ENCODE results near the gene RFX2.

Gene RFX2

GRCh38 chr19:6065685-6066374 is 44.5 kb downstream of the RFX2 start:
- no peaks in the 10 kb centered on the region for H3K9me3 ChIP-seq (ENCODE audit: insufficient read depth, low read depth, low read length)
- TF ChIP-seq, protein P1, sequence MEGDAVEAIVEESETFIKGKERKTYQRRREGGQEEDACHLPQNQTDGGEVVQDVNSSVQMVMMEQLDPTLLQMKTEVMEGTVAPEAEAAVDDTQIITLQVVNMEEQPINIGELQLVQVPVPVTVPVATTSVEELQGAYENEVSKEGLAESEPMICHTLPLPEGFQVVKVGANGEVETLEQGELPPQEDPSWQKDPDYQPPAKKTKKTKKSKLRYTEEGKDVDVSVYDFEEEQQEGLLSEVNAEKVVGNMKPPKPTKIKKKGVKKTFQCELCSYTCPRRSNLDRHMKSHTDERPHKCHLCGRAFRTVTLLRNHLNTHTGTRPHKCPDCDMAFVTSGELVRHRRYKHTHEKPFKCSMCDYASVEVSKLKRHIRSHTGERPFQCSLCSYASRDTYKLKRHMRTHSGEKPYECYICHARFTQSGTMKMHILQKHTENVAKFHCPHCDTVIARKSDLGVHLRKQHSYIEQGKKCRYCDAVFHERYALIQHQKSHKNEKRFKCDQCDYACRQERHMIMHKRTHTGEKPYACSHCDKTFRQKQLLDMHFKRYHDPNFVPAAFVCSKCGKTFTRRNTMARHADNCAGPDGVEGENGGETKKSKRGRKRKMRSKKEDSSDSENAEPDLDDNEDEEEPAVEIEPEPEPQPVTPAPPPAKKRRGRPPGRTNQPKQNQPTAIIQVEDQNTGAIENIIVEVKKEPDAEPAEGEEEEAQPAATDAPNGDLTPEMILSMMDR (conservative IDR thresholded peaks at IDR 0.05; ENCODE audit: low read length): no peak
- no peak for TF ChIP-seq EZH2phosphoT487 (IDR thresholded peaks at IDR 0.05; ENCODE audit: borderline replicate concordance)
- no peak overlapping the region for H2AFZ ChIP-seq (ENCODE audit: low read length)
- no peaks in the 10 kb centered on the region for H3K79me2 ChIP-seq (ENCODE audit: insufficient read depth, low read length)
- H3K9me2 ChIP-seq (replicated peaks; ENCODE audit: low read depth, low read length): no peaks in the 10 kb centered on the region
- no peaks in the 10 kb centered on the region for H3K36me3 ChIP-seq (ENCODE audit: insufficient read depth, low read length)
- H3K27me3 ChIP-seq (ENCODE audit: insufficient read depth, low read length, poor library complexity, severe bottlenecking): no peaks in the 10 kb centered on the region
- H3K4me3 ChIP-seq (ENCODE audit: low read length, poor library complexity, severe bottlenecking): no peak overlapping the region
- peak overlapping the region; percentile 44 for H3K9ac ChIP-seq (ENCODE audit: low read depth, low read length, poor library complexity, severe bottlenecking)
- H3F3A ChIP-seq (ENCODE audit: low read depth): 0 out of 2 replicates have a peak, but pooled peaks cover 2% of the 10 kb centered on the region
- no peaks in the 10 kb centered on the region for H3K4me1 ChIP-seq (ENCODE audit: insufficient read depth, low read length, poor library complexity, severe bottlenecking)
- peak overlapping the region; percentile 35 for H3K4me2 ChIP-seq (ENCODE audit: low read depth, low read length, poor library complexity, severe bottlenecking)
- H4K20me1 ChIP-seq (ENCODE audit: insufficient read depth, low read length, poor library complexity, severe bottlenecking): no peaks in the 10 kb centered on the region

DNA sequence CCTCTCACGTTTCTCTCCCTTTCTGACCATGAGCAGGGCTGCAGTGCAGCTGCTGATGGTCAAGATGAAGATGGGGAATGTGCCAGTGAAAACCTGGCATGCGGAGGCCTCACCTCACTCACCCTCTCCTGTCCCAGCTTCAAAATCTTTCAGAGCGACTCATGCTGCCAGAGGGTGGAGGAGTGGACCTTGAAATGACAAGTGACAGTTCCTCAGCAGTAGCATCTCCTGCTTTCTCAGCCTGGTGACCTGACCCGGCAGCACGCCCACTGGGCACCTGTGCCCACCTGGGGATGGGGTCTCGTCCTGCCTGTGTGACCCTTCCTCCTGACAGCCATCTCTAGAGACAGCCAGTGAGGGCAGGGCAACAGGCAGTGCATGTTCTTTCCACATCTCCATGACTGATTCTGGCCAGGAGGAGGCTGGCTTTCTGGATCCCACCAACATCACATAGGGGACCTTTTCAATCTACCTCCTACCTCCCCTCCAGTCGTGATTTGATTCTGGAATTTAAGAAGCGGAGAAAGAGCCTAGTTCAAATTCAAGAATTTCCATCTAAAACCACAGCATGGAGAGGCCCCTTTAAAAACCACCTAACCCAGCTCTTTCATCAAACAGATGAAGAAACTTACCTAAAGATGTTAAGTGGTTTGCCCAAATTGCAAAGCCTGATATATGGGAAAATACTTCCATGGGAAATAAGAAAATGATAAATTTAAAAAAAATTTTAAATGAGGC is 45.8 kb downstream of the RFX2 start:
- Histone ChIP-seq H3K9me3 (ENCODE audit: insufficient read depth, low read depth, low read length) (no peaks in the 10 kb centered on the region), H3K4me1 (ENCODE audit: insufficient read depth, low read length, poor library complexity, severe bottlenecking) (peaks cover 4% of the 10 kb centered on the region), H2AFZ (ENCODE audit: low read length) (no peak overlapping the region), H3K36me3 (ENCODE audit: insufficient read depth, low read length) (no peaks in the 10 kb centered on the region), H3K4me3 (ENCODE audit: low read length, poor library complexity, severe bottlenecking) (no peak overlapping the region), H3K9ac (ENCODE audit: low read depth, low read length, poor library complexity, severe bottlenecking) (no peak overlapping the region), H3K9me2 (replicated peaks; ENCODE audit: low read depth, low read length) (no peaks in the 10 kb centered on the region), H3K27me3 (ENCODE audit: insufficient read depth, low read length, poor library complexity, severe bottlenecking) (no peaks in the 10 kb centered on the region), H3F3A (ENCODE audit: low read depth) (0 out of 2 replicates have a peak, but pooled peaks cover 2% of the 10 kb centered on the region), H4K20me1 (ENCODE audit: insufficient read depth, low read length, poor library complexity, severe bottlenecking) (no peaks in the 10 kb centered on the region), H3K79me2 (ENCODE audit: insufficient read depth, low read length) (no peaks in the 10 kb centered on the region), H3K4me2 (ENCODE audit: low read depth, low read length, poor library complexity, severe bottlenecking) (no peak overlapping the region)
- TF ChIP-seq, protein P1 (conservative IDR thresholded peaks at IDR 0.05; ENCODE audit: low read length): no peak
- TF ChIP-seq EZH2phosphoT487 (IDR thresholded peaks at IDR 0.05; ENCODE audit: borderline replicate concordance): no peak

DNA sequence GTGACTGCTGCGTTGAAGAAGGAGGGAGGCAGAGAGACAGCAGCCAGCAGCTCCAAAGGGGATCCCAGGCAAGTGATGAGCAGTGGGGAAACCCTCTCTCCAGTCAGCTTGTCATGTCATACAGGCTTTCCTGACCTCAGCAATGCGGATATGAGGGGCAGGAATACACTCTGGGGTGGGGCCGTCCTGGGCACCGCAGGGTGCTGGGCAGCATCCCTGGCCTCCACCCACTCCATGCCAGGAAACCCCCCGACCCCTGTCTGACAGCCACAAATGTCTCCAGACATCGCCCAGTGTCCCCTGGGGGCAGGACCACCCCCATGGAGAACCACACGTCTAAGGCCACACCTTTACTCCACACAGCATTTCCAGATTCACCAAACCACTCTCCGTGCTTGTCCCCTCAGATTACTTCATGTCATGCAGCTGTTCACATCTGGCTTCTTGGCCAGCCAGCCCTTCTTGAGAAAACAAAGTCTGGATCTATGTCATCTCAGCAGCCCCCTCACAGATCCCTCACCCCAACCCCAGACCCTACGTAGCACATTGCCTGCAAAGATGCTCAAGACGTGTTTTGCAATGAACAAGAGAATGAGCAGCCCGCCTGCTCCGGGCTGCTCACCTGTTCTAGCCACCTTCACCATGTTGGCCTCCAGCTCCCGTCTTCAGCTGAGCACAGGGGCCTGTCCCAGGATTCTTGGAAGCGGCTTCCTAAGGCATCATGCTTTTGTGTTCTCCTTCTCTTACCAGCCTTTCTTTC is 46.5 kb downstream of the RFX2 start:
- Histone ChIP-seq H2AFZ (ENCODE audit: low read length) (no peak overlapping the region), H3K9ac (ENCODE audit: low read depth, low read length, poor library complexity, severe bottlenecking) (no peak overlapping the region), H3F3A (ENCODE audit: low read depth) (0 out of 2 replicates have a peak, but pooled peaks cover 2% of the 10 kb centered on the region), H3K4me1 (ENCODE audit: insufficient read depth, low read length, poor library complexity, severe bottlenecking) (peaks cover 4% of the 10 kb centered on the region), H3K9me2 (replicated peaks; ENCODE audit: low read depth, low read length) (no peaks in the 10 kb centered on the region), H3K27me3 (ENCODE audit: insufficient read depth, low read length, poor library complexity, severe bottlenecking) (no peaks in the 10 kb centered on the region), H3K9me3 (ENCODE audit: insufficient read depth, low read depth, low read length) (no peaks in the 10 kb centered on the region), H3K36me3 (ENCODE audit: insufficient read depth, low read length) (no peaks in the 10 kb centered on the region), H3K79me2 (ENCODE audit: insufficient read depth, low read length) (no peaks in the 10 kb centered on the region), H4K20me1 (ENCODE audit: insufficient read depth, low read length, poor library complexity, severe bottlenecking) (no peaks in the 10 kb centered on the region), H3K4me3 (ENCODE audit: low read length, poor library complexity, severe bottlenecking) (no peak overlapping the region), H3K4me2 (ENCODE audit: low read depth, low read length, poor library complexity, severe bottlenecking) (no peak overlapping the region)
- no peak for TF ChIP-seq EZH2phosphoT487 (IDR thresholded peaks at IDR 0.05; ENCODE audit: borderline replicate concordance)
- TF ChIP-seq, protein P1 (conservative IDR thresholded peaks at IDR 0.05; ENCODE audit: low read length): no peak

All from Loucy (cell line).